DND-41 (cell line): ENCODE data around the gene HECTD4.

ENCODE experiments used
- CTCF ChIP-seq: IDR thresholded peaks from 2 replicates; pipeline ENCODE4 v1.5.1; 2012; ENCODE audit warnings: borderline replicate concordance, low read length, moderate library complexity, mild to moderate bottlenecking; ENCODE audit not compliant: poor library complexity, severe bottlenecking; ENCODE audit errors: extremely low read depth
- EZH2 ChIP-seq: IDR thresholded peaks from 3 replicates; pipeline ENCODE4 v1.6.1; 2012; ENCODE audit warnings: borderline replicate concordance, low read depth, mild to moderate bottlenecking, moderate library complexity, low read length, inconsistent platforms; ENCODE audit not compliant: severe bottlenecking

- TF ChIP-seq CTCF: no peak
- TF ChIP-seq EZH2: no peak
These were observed 14.3 kb downstream of the HECTD4 start for GRCh38 chr12:112367965-112368364.
